DMS53 (cell line): Measurements from ENCODE around the gene SRD5A1.

Experiments used
- DNase-seq: peaks from one replicate; lab custom pipeline; 2025; lab: John Stamatoyannopoulos, UW

Gene SRD5A1

DNA sequence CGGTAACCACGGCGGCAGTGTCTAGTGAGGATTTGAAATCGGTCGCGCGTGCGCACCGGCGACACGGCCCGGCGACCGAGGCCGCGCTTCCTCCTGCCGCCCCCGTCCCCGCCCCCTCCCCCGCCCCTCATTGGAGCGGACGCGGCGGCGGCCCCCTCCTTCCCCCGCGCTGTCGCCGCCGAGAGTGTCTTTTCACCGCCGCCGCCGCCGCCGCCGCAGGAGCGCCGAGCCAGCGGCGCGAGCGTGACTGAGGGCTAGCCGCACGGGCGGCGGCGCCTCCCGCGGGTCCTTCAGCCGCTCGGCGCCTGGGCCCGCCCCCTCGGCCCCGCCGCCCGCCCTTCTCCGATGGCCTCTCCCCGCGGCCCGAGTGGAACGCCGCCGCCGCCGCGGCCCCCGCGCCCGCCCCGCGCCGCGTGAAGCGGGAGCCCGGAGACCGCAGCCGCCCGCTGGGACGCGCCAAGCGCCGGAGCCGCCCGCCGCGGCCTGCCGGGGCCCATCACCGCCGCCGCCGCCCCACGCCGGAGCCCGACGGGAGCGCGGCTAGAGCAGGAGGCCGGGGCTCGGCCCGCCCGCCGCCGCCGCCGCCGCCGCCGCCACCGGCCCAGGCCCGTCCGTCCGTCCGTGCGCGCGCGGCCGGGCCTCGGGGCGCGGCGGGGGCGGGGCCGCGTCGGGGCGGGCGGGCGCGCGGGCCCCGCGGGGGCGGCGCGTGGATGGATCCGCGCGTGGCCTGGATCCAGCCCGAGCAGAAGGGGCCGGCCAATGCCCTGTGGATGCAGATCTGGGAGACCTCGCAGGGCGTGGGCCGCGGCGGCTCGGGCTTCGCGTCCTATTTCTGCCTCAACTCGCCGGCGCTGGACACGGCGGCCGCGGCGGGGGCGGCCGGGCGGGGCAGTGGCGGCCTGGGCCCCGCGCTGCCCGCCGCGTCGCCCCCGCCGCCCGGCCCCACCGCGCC is 80.3 kb downstream of the SRD5A1 start, which contains the start of gene TENT4A:
TENT4A (plus strand) TSS at position 159 of the 952 bp plus-strand sequence; CDS start at position 711, 552 bp downstream.
- peak; percentile 76 for DNase-seq

DNA sequence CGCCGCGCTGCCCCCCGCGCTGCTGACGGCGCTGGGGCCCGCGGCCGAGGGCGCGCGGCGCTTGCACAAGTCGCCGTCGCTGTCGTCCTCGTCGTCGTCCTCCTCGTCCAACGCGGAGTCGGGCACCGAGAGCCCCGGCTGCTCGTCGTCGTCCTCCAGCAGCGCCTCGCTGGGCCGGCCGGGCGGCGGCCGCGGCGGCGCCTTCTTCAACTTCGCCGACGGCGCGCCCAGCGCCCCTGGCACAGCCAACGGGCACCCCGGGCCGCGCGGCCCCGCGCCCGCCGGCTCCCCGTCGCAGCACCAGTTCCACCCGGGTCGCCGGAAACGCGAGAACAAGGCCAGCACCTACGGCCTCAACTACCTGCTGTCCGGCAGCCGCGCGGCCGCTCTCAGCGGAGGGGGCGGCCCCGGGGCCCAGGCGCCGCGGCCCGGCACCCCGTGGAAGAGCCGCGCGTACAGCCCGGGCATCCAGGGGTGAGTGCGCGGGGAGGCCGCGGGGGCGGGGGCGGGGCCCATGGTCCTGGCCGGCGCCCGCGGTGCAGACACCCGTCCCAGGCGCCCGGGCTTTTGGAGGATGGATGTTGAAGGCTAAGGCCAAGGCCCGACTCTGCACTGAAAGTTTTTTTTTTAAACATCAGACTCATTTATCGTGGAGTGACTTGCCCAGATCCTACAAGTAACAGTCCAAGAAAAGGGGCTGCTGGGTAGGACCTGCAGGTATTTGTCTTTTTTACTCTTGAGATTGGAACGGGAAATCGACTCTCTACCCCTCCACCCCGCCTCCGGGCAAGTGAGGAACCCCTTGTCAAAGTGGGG is 81.2 kb downstream of the SRD5A1 start:
- peak; percentile 69 for DNase-seq

DNA sequence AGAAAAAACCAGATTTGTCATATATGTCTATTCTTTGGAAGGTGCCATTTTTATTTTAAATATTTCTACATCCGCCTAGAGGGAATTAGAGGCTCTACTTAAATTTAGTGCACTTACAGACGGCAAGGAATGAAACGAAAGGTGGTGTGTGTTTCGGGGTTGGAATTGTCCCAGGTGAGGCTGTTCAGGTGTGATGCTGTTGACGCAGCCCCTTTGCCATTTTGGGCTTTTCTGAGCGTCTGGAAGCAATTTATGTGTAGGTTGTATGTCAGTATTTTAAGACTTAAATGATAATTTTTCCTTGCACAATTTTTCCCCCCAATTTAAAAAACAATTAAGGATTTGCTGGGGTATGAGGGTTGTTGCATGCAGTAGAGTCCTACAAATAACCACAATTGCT is 82.0 kb downstream of the SRD5A1 start:
- DNase-seq: no peak

DNA sequence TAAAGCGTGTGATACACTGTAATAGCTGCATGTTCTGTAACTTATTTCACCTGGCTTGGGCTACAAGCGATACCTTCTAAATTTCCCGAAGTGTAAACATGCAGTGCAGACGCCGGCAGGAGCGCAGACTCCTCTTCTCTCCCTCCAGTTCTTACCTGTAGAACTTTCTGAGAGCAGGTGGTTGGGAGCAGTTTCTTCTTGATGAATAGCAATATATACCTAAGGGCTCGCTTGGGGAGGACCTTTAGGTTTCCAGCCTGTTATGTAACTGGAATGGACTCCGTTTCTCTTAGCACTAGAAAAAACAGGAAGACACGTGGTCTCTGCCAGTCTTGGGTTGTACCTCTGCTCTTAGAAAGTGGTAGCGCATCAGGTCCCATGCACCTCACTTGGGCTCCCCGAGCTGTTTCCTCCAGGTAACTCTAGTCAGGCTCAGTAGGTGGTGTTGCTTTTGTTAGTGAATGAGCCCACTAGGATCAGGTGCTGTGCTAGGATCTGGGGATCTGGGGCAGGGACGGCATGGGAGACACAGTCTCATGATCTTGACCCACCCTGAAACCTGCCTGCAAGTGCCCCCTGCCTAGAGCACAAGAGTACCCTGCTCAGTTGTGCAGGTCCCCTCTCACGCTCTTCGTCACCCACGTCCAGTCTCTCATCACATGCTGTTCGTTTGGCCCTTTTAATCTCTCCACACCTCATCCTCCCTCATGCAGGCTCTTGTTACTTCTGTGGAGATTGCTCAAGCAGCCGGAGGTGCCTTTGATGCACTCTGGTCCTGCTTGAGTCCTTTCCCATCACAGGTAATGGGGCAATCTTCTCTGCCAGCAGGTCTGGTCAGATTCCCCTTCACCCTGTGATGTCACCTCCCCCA is 82.8 kb downstream of the SRD5A1 start:
- no peak for DNase-seq

DNA sequence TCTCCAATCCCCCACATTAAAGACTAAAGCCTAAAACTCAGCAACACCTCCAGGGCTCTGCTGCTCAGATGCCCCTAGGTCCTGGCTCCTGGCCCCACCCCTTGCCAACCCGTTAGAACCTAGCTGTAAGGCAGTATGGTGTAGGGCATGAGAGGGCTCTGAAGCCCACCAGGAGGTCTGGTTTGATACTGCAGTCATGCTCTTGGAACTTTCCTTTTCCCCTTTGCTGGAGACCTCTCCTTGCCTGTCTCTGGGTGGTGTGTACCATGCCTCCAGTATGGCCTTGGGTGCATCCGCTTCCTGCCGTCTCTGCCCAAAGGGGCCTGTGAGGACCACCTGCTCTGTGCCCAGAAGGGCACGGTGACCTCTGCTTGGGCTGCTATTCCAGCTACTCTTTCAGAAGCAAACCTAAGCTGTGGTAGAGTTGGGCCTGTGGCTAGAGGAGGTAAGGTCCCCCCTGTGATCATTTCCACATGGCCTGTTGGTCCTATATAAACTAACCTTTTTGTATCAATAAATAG is 83.4 kb downstream of the SRD5A1 start:
- no peak for DNase-seq

DNA sequence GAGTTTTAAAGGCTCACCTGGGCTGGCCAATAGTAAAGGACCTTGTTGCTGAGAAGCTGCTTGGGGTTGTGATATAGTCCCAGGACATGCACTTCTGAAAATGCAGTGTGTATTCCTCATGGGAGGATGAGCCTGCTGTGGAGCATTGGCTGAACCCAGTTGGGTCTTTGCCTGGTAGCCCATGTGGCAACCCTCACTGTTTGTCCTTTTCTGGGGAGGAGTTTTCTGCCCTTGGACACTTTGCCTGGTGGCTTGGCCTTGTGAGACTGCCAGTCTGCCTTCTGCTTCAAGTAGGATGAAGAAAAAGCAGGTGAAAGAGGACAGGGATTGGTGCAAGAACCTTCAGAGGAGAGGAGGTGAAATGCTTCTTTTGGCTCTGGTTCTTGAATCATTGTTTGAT is 84.0 kb downstream of the SRD5A1 start:
- no peak for DNase-seq

DNA sequence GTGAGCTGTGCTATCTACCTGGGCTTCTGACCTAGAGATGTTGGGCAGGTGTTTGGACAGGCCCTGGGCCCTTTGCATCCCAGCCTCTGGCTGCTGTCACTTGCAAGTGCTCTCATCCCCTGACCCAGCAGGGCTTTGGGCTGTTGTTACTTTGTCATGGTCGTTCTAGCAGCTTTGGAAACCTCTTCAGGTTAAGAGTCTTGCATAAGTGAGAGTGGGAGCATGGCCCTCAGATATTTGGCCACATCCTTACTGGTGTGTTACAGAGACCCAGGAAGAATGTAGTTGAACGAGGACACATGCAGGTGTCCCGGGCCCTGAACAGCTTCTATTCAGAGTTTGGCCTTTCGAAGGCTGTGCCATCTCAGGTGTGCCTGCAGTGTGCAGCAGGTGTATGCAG is 84.4 kb downstream of the SRD5A1 start:
- DNase-seq: no peak

DNA sequence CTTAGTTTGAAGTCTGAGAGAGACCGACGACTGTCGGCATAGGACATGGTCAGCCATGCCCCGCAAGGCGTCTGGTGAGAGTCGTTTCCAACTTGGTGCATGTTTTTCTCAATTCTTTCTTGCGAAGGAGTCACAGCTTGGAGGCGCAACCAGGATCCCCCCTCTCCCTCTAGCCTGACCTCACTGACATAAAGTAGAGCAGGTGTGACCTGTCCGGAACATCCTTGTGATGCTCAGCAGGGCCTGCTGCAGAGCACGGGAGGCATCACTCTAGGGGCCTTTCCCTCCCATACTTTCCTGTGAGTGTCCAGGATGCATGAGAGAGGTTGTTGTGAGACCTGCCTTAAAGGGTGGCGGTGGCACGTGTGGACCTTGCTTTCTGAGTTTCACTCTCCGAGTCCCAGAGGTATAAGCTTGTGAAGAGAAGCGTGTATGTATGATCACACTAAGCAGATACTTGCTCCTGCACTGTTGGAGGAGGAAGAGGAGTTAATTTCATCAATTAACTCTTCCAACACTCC is 85.0 kb downstream of the SRD5A1 start:
- no peak for DNase-seq

DNA sequence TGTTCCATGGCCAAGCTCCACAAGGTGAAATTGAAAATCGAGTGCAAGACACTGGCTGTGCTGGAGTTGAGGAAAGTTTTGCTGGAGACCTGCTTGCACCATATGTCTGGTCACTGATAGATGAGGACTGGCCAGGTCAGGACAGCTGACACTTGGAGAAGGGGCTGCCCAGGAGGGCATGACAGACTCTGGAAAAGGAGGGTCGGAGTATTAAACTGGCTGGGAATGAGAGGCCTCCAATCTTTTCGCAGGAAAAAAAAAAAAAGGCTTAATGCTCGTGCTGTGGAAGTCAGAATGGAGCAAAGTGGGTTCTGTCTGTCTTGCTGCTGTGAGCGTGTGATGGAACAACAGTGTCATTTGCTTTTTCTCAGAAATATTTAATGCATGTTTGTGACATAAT is 85.5 kb downstream of the SRD5A1 start:
- DNase-seq: no peak

DNA sequence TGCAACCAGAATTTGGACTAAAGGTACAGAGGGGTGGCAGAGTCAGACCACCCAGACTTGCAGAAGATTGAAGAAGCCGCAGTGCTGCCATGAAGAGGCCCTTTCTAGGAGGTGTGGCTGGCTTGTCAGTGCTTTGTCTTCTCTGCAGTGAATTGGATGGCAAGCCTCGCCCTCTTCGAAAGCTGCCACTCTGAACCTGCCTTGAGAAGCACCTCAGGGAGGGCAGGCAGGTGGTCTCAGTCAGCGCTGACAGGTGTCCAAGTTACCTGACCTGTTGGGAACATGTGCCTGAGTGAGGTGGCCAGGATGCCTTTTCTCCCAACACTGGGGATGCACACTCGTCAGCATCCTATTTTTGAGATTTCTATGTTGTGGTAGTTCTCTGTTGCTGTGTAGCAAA is 86.2 kb downstream of the SRD5A1 start:
- no peak for DNase-seq

DNA sequence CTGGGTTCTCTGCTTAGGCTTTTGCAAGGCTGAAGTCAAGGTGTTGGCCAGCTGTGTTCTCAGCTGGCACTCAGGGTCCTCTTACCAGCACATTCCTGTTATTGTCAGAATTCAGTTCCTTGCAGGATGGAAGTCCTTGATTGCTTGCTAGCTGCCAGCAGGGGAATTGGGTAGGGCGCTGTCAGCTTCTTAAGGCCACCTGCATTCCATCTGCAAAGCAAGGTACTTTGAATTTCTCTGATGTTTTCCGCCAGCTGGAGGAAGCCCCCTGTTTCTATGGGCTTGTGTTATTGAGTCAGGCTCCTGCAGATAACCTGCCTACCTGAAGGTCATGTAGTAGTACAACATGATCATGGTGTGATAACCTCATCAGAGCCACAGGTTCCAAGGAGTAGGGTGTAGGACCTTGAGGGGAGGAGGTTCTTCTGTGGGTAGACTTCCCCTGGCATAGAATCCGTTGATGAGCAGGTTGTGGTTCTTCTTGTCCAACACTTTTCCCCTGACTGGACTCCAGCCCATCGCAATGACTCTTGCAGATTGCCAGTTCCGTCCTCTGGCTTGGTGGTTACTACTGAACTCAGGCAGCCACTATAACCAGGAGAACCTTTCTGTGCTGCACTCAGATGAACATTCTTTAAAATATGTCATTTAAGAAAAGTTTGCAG is 86.8 kb downstream of the SRD5A1 start:
- no peak for DNase-seq

DNA sequence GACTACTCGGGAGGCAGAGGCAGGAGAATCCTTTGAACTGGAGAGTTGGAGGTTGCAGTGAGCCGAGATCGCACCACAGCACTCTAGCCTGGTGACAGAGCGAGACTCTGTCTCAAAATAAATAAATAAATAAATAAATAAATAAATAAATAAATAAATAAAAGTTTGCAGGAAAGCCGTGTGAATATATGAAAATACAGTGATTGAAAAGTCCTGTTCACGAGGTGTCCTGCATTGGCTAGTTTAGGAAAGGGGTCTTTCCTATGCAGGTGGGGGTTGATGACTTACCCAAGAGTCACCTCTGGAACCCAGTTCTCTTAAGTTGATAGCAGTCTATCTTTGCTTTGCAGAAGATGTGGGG is 87.3 kb downstream of the SRD5A1 start:
- no peak for DNase-seq

DNA sequence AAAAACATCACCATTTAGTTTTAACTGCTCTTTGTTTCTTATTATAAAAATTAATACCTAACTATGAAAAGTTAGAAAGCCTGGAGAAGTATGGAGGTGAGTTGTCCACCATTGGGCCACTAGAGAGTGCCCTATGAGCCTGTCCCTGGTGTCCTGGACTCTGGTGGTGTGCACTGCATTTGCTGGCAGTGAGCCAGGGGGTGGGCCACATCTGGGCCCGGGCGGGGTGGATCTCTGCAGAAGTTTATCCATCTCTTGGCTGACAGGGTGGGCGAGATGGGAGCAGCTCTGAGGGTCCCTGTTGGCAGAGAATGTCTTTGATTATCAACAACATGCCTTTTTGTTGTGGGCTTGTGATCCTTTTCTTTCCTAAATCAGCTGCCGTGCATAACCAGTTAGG is 88.2 kb downstream of the SRD5A1 start:
- no peak for DNase-seq

DNA sequence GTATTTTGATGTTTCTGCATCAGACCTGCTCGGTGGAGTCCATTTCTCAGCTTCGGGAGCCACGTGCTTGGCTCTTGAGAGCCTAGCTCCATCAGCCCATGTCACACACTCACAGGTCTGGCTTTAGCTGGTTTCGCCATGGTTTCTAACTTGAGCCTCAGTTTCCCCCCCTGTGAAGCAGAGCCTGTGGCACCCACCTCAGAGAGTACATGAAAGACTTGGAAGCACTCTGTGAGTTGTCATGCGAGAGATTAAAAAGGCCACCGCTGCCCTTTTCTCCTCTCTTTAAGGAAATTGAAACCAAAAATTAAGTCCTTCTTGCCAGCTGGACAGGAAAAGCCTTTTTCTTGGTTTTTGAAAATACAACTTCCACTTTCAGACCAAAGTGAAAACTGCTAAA is 88.8 kb downstream of the SRD5A1 start:
- DNase-seq: no peak

DNA sequence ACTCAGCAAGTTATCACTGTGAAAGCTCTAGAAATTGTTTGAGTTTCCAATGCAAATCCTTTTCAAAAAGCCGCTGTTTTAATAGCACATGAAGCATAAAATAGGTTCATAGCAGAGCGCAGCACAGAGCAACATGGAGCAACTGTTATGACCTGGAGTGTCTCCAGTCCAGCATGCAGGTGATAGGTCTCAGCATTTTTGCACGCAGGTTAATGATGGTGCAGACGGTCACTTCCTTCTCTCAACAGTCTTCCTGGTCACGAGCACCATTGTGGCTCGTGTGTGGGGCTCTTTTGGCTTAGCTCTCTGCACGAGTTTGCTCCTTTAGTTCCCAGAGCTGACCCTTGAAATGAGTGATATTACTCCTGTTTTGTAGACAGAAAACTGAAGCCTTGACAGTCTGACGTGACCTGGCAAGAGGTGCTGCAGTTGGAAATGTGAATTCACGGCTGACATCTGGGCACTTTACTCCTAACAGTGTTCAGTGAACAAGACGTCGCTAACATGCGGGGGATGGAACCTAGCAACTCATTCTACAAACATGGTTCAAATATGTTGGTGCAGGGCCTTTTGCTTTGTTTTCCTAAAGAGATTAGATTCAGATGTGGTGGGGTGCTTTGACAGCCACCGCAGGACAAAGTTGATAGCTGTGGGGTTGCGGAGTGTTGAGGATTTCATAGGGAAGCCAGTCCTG is 90.0 kb downstream of the SRD5A1 start:
- no peak for DNase-seq

DNA sequence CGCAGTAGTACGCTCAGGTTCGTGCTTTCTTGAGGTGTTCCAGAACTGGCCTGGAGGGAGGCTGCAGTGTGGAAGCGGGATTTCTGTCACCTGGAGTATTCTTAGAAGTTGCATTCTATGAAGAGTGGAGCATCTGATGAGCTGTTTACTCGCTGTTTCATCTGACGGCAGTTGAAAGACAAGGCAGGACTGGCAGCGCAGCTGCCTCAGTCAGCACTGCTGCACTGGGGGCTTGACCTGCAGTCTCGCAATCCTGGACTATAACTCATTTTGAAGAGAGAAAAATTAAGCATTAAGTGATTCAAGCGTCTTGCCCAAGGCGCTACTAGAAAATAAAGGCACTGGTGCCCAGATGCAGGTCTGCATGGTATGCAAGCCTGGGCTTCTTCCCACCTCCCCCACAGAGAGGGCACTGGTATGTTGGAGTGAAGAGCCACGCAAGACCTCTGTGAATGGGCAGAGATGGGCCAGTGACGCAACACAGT is 90.6 kb downstream of the SRD5A1 start:
- no peak for DNase-seq
